ENCODE data around the gene MOB2.
A peak's percentile ranks its signal among the peaks of the same experiment; 100 is the strongest.

The MOB2 gene

DNA sequence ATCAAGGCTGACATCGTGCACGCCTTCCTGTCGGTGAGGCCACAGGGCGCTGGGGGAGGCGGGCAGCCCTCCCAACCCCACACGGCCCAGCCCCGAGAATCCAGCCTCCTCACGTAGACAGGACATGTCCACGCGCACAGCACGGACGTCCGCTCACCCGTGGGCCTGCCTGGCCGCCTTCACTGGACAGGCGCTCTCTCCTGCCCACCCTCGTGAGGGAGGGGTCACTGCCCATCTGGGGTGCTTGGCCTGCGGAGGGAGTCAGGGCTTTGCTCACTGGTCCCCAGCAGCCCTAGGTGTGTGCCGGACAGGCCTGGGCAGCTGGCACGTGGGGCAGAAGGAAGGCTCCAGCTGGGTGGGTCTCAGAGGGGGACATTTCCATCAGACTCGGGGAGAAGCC lies 32.0 kb downstream of the MOB2 start:
- no peak for TF ChIP-seq EZH2 (IDR thresholded peaks at IDR 0.05; ENCODE audit: borderline replicate concordance, low read depth, low read length, severe bottlenecking)
- TF ChIP-seq, protein P1, sequence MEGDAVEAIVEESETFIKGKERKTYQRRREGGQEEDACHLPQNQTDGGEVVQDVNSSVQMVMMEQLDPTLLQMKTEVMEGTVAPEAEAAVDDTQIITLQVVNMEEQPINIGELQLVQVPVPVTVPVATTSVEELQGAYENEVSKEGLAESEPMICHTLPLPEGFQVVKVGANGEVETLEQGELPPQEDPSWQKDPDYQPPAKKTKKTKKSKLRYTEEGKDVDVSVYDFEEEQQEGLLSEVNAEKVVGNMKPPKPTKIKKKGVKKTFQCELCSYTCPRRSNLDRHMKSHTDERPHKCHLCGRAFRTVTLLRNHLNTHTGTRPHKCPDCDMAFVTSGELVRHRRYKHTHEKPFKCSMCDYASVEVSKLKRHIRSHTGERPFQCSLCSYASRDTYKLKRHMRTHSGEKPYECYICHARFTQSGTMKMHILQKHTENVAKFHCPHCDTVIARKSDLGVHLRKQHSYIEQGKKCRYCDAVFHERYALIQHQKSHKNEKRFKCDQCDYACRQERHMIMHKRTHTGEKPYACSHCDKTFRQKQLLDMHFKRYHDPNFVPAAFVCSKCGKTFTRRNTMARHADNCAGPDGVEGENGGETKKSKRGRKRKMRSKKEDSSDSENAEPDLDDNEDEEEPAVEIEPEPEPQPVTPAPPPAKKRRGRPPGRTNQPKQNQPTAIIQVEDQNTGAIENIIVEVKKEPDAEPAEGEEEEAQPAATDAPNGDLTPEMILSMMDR (IDR thresholded peaks at IDR 0.05; ENCODE audit: borderline replicate concordance, extremely low read depth, low read length, poor library complexity, severe bottlenecking) = no peak
- no peak overlapping the region for H3K27ac ChIP-seq (ENCODE audit: low read length)
- H3K9ac ChIP-seq (ENCODE audit: low read depth, low read length) = no peak overlapping the region
- H3K4me1 ChIP-seq (ENCODE audit: insufficient read depth, low read length) = no peaks in the 10 kb centered on the region
- DNase-seq = no peak
- H3K27me3 ChIP-seq (ENCODE audit: insufficient read depth, low read length, poor library complexity) = no peaks in the 10 kb centered on the region
- no peaks in the 10 kb centered on the region for H3K36me3 ChIP-seq (ENCODE audit: insufficient read depth, low read length)
- H3K9me3 ChIP-seq (ENCODE audit: insufficient read depth, low read length, severe bottlenecking) = no peaks in the 10 kb centered on the region
- peaks cover 40% of the 10 kb centered on the region for H4K20me1 ChIP-seq (ENCODE audit: insufficient read depth, low read length)
- no peak for ATAC-seq (ENCODE audit: insufficient read depth, low read depth)
- no peak overlapping the region for H3K4me2 ChIP-seq (ENCODE audit: insufficient read depth, low read length)
- H2AFZ ChIP-seq (ENCODE audit: low read depth, low read length) = no peak overlapping the region
- H3K4me3 ChIP-seq (ENCODE audit: low read depth in 1 of 2, low read length in 2 of 2) = no peak overlapping the region
- H3K79me2 ChIP-seq (ENCODE audit: insufficient read depth, low read length) = no peaks in the 10 kb centered on the region

DNA sequence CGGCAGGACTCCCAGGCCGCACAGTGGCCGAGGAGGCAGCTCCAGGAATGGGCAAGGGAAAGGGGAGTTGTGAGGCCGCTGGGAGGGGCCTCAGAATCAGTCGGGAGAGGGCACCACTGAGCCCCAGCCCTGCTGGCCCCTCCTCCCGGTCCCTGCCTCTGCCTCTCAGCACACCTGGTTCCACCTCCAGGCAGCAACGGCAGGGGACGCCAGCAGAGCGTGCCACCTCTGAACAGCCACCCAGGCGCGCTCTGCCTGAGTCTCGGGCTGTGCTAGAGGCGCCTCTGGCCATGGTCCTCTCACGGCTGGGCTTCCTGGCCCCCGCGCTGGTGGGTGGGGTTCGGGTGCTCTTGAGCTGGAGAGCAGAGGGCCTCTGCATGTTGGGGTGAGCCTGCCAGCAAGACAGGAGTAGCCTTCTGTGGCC lies 33.0 kb downstream of the MOB2 start:
- H3K79me2 ChIP-seq (ENCODE audit: insufficient read depth, low read length) = no peaks in the 10 kb centered on the region

DNA sequence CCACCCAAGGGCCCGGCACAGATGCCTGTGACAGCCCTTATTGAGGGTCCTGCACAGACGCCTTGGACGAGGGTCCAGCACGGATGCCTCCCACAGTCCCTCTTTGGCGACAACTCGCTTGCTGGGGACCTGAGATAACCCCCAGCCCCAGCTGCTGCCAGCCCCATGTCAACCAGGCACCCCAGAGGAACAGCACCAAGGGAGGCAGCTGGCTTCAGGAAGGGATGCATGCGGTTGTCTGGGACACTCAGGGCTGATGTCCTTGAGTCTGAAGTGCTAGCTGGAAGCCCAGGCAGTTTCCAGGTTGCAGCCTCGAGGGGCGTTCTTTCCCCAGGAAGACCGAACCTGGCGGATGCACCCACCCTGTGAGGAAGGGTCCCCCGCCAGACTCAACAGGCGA lies 33.8 kb downstream of the MOB2 start:
- no peak overlapping the region for H3K27ac ChIP-seq (ENCODE audit: low read length)
- no peak for ATAC-seq (ENCODE audit: insufficient read depth, low read depth)
- no peak overlapping the region for H2AFZ ChIP-seq (ENCODE audit: low read depth, low read length)
- TF ChIP-seq, protein P1 (IDR thresholded peaks at IDR 0.05; ENCODE audit: borderline replicate concordance, extremely low read depth, low read length, poor library complexity, severe bottlenecking) = no peak
- TF ChIP-seq EZH2 (IDR thresholded peaks at IDR 0.05; ENCODE audit: borderline replicate concordance, low read depth, low read length, severe bottlenecking) = no peak
- H3K9me3 ChIP-seq (ENCODE audit: insufficient read depth, low read length, severe bottlenecking) = no peaks in the 10 kb centered on the region
- no peak overlapping the region for H3K9ac ChIP-seq (ENCODE audit: low read depth, low read length)
- no peaks in the 10 kb centered on the region for H3K79me2 ChIP-seq (ENCODE audit: insufficient read depth, low read length)
- H3K4me3 ChIP-seq (ENCODE audit: low read depth in 1 of 2, low read length in 2 of 2) = no peak overlapping the region
- H3K4me1 ChIP-seq (ENCODE audit: insufficient read depth, low read length) = no peaks in the 10 kb centered on the region
- H4K20me1 ChIP-seq (ENCODE audit: insufficient read depth, low read length) = peaks cover 32% of the 10 kb centered on the region
- H3K4me2 ChIP-seq (ENCODE audit: insufficient read depth, low read length) = no peak overlapping the region
- H3K36me3 ChIP-seq (ENCODE audit: insufficient read depth, low read length) = no peaks in the 10 kb centered on the region
- H3K27me3 ChIP-seq (ENCODE audit: insufficient read depth, low read length, poor library complexity) = no peaks in the 10 kb centered on the region
- DNase-seq = no peak

More for the DNA sequence above, 33.0 kb downstream of the MOB2 start:
- TF ChIP-seq, protein P1 (IDR thresholded peaks at IDR 0.05; ENCODE audit: borderline replicate concordance, extremely low read depth, low read length, poor library complexity, severe bottlenecking) = peak; percentile 28
- TF ChIP-seq EZH2 (IDR thresholded peaks at IDR 0.05; ENCODE audit: borderline replicate concordance, low read depth, low read length, severe bottlenecking) = no peak
- Histone ChIP-seq H3K4me2 (ENCODE audit: insufficient read depth, low read length) (no peak overlapping the region), H3K27me3 (ENCODE audit: insufficient read depth, low read length, poor library complexity) (no peaks in the 10 kb centered on the region), H3K36me3 (ENCODE audit: insufficient read depth, low read length) (no peaks in the 10 kb centered on the region), H4K20me1 (ENCODE audit: insufficient read depth, low read length) (peaks cover 38% of the 10 kb centered on the region), H2AFZ (ENCODE audit: low read depth, low read length) (no peak overlapping the region), H3K27ac (ENCODE audit: low read length) (no peak overlapping the region), H3K9ac (ENCODE audit: low read depth, low read length) (no peak overlapping the region), H3K4me1 (ENCODE audit: insufficient read depth, low read length) (no peaks in the 10 kb centered on the region), H3K9me3 (ENCODE audit: insufficient read depth, low read length, severe bottlenecking) (no peaks in the 10 kb centered on the region), H3K4me3 (ENCODE audit: low read depth in 1 of 2, low read length in 2 of 2) (no peak overlapping the region)
- peak; percentile 33; the same call in 1 of the 3 replicates for ATAC-seq (ENCODE audit: insufficient read depth, low read depth)
- DNase-seq = peak; percentile 16

All from DND-41 (cell line).